Astrocyte of the cerebellum (primary cell): ENCODE data around the gene LOXHD1.

Experiments
- DNase-seq: peaks from one replicate; pipeline ENCODE4 v3.0.0-alpha.2; 2011; ENCODE audit warnings: low read depth
- H3K4me3 ChIP-seq: 2 replicates; pipeline ENCODE4 v1.5.1; 2011; ENCODE audit warnings: mild to moderate bottlenecking, low read depth, low read length, moderate library complexity
- CTCF ChIP-seq: IDR thresholded peaks from 2 replicates; pipeline ENCODE4 v1.5.1; 2012; ENCODE audit warnings: low read length, low read depth, moderate library complexity, mild to moderate bottlenecking; ENCODE audit errors: missing control alignments
- in situ Hi-C: cut with HindIII; loops from 2 replicates; pipeline ENCODE4 v1.10.0; 2017; ENCODE audit warnings: low sequenced_read_pairs

Gene LOXHD1

GRCh38 chr18:46569211-46569610, 87.8 kb downstream of the LOXHD1 start:
- no peak overlapping the region for H3K4me3 ChIP-seq
- in situ Hi-C loops, result no loop called here
- TF ChIP-seq CTCF, result no peak
- DNase-seq, result no peak

GRCh38 chr18:46567196-46567595, 89.8 kb downstream of the LOXHD1 start:
- no peak for TF ChIP-seq CTCF
- H3K4me3 ChIP-seq, result no peak overlapping the region
- in situ Hi-C loops, result no loop called here
- DNase-seq, result no peak

DNA sequence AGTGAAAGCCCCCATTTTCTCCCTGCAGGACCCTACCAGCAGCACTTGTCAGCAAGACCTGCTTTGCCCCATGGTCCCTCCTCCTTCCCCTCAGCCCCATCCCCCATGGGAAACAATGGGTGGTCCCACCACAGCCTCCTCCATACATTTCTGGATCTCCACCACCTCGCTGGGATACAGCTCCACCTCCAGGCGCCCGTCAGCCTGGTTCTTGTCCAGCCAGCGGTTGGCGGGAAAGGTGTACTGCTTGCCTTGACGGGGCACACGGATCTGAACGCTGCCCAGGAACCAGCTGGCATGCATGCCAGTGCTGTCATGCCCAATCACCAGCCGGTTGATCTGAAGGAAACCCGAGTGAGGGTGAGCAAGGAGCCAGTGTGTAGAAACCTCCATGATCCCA, 90.9 kb downstream of the LOXHD1 start:
- no peak for TF ChIP-seq CTCF
- DNase-seq, result no peak
- in situ Hi-C loops, result no loop called here
- no peak overlapping the region for H3K4me3 ChIP-seq

GRCh38 chr18:46565256-46565655, 91.8 kb downstream of the LOXHD1 start:
- no peak overlapping the region for H3K4me3 ChIP-seq
- TF ChIP-seq CTCF, result no peak
- in situ Hi-C loops, result no loop called here
- no peak for DNase-seq

DNA sequence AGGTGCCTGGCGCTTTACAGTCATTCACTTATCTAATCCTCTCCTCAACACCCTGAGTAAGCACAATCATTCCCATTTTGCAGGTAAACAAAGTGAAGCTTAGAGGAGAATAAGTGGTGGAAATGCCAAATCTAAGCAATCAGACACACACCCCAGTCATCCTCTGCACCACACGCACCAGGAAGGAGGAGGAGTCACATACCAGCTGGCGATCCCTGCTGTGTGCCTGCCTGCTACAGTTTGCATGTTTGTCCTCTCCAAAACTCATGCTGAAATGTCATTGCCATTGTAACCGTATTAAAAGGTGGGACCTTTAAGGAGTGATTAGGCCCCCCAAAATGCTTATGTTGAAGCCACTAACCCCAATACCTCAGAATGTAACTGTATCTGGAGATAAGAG, 93.7 kb downstream of the LOXHD1 start:
- no peak for TF ChIP-seq CTCF
- in situ Hi-C loops, result no loop called here
- no peak for DNase-seq
- H3K4me3 ChIP-seq, result no peak overlapping the region

GRCh38 chr18:46562674-46563192, 94.3 kb downstream of the LOXHD1 start:
- no peak for TF ChIP-seq CTCF
- no peak for DNase-seq
- no peak overlapping the region for H3K4me3 ChIP-seq
- in situ Hi-C loops, result no loop called here

DNA sequence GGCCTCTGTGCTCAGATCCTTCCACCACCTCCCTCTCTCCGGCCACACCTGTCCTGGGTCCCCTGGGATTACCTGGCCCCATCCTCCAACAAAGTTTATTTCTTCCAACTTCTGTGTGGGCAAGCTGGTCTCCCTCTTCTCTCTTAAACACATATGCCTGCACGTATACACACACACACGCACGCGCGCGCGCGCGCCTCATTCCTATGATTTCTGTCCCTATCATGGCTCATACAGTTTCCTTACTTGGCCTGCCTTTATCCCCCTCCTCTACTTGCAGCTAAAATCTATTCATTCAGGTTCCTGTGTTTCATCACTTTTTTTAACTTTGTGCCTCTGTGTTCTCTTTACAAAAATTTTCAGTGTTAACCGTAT, 96.4 kb downstream of the LOXHD1 start:
- TF ChIP-seq CTCF, result no peak
- in situ Hi-C loops, result no loop called here
- no peak overlapping the region for H3K4me3 ChIP-seq
- no peak for DNase-seq
